HEK293T (cell line): Measurements from ENCODE around the gene SMC1A.

Source experiments
- BHLHE40 ChIP-seq: fragments of 450-650 bp; IDR thresholded peaks from 2 replicates; pipeline ENCODE4 v1.6.1; 2016; ENCODE audit warnings: mild to moderate bottlenecking, moderate library complexity, borderline replicate concordance
- CTBP1 ChIP-seq: fragments of 450-650 bp; IDR thresholded peaks from 2 replicates; pipeline ENCODE4 v1.6.1; 2016; ENCODE audit warnings: borderline replicate concordance
- FOXA1 ChIP-seq: fragments of 450-650 bp; IDR thresholded peaks from 2 replicates; pipeline ENCODE4 v1.6.1; 2016; ENCODE audit warnings: mild to moderate bottlenecking
- FOXK2 ChIP-seq: fragments of 450-650 bp; IDR thresholded peaks from 2 replicates; pipeline ENCODE4 v1.6.1; 2016; ENCODE audit warnings: mild to moderate bottlenecking
- FOXM1 ChIP-seq: fragments of 450-650 bp; IDR thresholded peaks from 2 replicates; pipeline ENCODE4 v1.6.1; 2017; ENCODE audit warnings: mild to moderate bottlenecking, borderline replicate concordance
- SP1 ChIP-seq: fragments of 450-650 bp; IDR thresholded peaks from 2 replicates; pipeline ENCODE4 v1.6.1; 2017

- TF ChIP-seq FOXA1 (no peak), FOXM1 (no peak), BHLHE40 (no peak), CTBP1 (no peak), SP1 (no peak), FOXK2 (no peak)
Measured at GRCh38 chrX:53440101-53440500, 17.6 kb upstream of the SMC1A start.
